ENCODE measurements around the gene ITGB8.
A peak's percentile ranks its signal among the peaks of the same experiment; 100 is the strongest.
"Not testable (repeated sequence)": the region's sequence is repeated elsewhere in the genome, so short reads cannot be mapped to it uniquely, and the experiment has no call there.

The ITGB8 gene

DNA sequence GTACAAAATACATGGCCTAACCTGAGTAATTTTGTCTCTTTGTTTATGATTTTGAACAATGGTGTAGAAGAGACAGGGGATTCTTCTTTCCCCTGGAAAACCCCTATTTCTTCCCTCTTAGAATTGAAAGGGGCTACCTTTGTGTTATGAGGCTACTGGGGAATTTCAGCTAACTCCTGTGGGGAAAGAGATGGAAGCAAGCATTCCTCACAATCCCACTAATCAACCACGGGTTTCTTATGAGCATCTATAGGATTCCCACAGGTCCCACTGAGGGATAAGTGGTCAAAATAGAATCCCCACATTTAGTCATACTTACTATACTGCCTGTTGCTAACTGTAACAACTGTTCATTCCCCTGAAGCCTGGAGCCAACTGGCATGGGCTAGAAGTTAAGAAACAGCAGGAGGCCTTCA lies 32.2 kb upstream of the ITGB8 start:
- Histone ChIP-seq H3K36me3 (ENCODE audit: control insufficient read depth, insufficient read depth, low read length) (no peaks in the 10 kb centered on the region), H3K4me1 (ENCODE audit: control insufficient read depth, insufficient read depth, low read length, poor library complexity, severe bottlenecking) (peaks cover 2% of the 10 kb centered on the region), H3K9me3 (ENCODE audit: control insufficient read depth, low read length) (peaks cover 5% of the 10 kb centered on the region), H3K4me3 (ENCODE audit: extremely low read depth, insufficient read depth, low read length, poor library complexity, severe bottlenecking) (no peak overlapping the region), H3K27ac (ENCODE audit: low read depth, low read length, severe bottlenecking) (no peak overlapping the region)
- WGBS, 2 experiments (ENCODE audit: insufficient coverage in 2 of 2): 80% methylated on average over 1 of the region's 1 CpG; no CpG with 5 or more reads in 1 of the 2 experiments

DNA sequence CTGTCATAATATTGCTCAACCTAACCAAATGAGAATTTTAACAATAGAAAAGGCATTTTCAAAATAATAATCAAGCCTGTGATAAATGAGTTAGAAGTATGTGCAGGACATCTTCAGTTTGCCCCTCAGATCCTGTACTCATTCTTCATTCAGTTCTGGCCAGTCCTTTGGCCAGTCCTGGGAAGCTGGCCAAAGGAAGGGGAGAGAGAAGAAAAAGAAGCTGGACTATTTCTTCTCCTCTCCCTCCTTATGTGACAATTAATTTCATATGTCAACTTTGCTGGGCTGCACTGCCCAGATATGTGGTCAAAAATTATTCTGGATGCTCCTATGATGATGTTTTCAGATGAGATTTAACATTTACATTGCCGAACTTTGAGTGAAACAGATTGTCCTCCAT lies 31.6 kb upstream of the ITGB8 start:
- WGBS, 2 experiments (ENCODE audit: insufficient coverage in 2 of 2): 100% methylated on average over 1 of the region's 1 CpG; no CpG with 5 or more reads in 1 of the 2 experiments
- H3K27ac ChIP-seq (ENCODE audit: low read depth, low read length, severe bottlenecking): no peak overlapping the region
- peaks cover 5% of the 10 kb centered on the region for H3K9me3 ChIP-seq (ENCODE audit: control insufficient read depth, low read length)
- no peak overlapping the region for H3K4me3 ChIP-seq (ENCODE audit: extremely low read depth, insufficient read depth, low read length, poor library complexity, severe bottlenecking)
- peaks cover 2% of the 10 kb centered on the region for H3K4me1 ChIP-seq (ENCODE audit: control insufficient read depth, insufficient read depth, low read length, poor library complexity, severe bottlenecking)
- no peaks in the 10 kb centered on the region for H3K36me3 ChIP-seq (ENCODE audit: control insufficient read depth, insufficient read depth, low read length)

DNA sequence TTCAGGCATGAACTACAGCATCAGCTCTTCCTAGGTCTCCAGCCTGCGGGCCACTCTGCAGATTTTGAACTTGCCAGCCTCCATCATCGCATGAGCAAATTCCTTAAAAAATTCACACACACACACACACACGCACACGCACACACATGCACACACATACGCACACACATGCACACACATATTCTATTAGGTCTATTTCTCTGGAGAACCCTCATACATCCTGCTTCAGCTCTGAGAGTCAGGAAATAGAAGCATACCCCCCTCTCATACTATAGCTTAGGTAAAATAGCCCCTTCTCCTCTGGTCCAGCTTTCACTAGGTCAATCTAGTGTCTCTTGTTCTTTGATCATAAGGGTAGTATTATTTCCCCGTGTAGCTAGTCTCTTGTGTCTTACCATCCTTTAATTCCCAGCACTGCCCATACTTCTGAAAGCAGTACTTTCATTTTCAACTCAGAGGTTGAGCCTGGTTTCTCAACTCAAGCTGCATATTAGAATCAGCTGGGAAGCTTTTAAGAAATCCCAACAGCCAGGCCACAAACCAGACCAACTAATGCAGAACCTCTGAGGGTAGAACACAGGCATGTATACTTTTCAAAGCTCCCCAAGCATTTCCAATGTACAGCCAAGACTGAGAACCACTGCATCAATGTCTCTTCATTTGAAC lies 30.9 kb upstream of the ITGB8 start:
- H3K9me3 ChIP-seq (ENCODE audit: control insufficient read depth, low read length): peaks cover 4% of the 10 kb centered on the region
- 91 to 93% methylated on average over 4 to 5 of the region's 6 CpGs for WGBS, 2 experiments (ENCODE audit: insufficient coverage in 2 of 2)
- no peak overlapping the region for H3K27ac ChIP-seq (ENCODE audit: low read depth, low read length, severe bottlenecking)
- H3K4me1 ChIP-seq (ENCODE audit: control insufficient read depth, insufficient read depth, low read length, poor library complexity, severe bottlenecking): peaks cover 2% of the 10 kb centered on the region
- no peaks in the 10 kb centered on the region for H3K36me3 ChIP-seq (ENCODE audit: control insufficient read depth, insufficient read depth, low read length)
- no peak overlapping the region for H3K4me3 ChIP-seq (ENCODE audit: extremely low read depth, insufficient read depth, low read length, poor library complexity, severe bottlenecking)

DNA sequence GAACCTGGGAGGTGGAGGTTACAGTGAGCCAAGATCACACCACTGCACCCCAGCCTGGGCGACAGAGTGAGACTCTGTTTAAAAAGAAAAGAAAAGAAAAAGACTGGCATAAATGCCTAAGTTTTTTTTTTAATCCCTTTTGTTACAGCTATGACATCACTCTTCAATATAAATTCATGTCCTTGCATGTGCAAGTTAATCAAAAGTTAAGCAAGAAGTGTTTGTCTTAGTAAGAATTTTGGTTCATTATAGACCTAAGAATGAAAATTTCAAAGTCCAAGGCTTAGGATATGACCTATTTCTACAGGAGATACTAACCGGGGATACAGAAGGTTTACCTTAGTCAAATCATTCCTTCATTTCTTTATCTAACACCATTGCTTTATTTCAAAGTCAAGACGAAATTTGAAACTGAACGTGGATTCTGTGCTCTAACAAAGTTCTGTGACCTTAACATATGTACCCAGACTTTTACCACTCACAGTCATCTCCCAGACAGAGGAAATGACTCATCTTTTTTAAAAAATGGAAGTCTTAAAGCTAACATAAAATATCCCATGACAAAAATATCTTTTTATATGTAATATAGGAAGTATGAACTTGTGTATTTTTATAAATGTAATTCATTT lies 29.3 kb upstream of the ITGB8 start:
- Histone ChIP-seq H3K4me1 (ENCODE audit: control insufficient read depth, insufficient read depth, low read length, poor library complexity, severe bottlenecking) (peaks cover 9% of the 10 kb centered on the region), H3K36me3 (ENCODE audit: control insufficient read depth, insufficient read depth, low read length) (no peaks in the 10 kb centered on the region), H3K4me3 (ENCODE audit: extremely low read depth, insufficient read depth, low read length, poor library complexity, severe bottlenecking) (no peak overlapping the region), H3K9me3 (ENCODE audit: control insufficient read depth, low read length) (no peaks in the 10 kb centered on the region), H3K27ac (ENCODE audit: low read depth, low read length, severe bottlenecking) (no peak overlapping the region)
- WGBS, 2 experiments (ENCODE audit: insufficient coverage in 2 of 2): 80 to 90% methylated on average over 3 of the region's 4 CpGs

DNA sequence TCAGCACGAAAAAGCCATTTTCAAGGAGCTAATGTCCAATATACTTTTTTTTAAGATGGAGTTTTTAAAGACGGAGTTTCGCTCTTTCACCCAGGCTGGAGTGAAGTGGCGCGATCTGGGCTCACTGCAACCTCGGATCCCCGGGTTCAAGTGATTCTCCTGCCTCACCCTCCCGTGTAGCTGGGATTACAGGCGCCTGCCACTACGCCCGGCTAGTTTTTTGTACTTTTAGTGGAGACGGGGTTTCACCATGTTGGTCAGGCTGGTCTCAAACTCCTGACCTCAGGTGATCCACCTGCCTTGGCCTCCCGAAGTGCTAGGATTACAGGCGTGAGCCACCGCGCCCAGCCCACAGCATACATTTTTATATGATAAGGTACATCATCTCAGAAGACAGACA lies 28.4 kb upstream of the ITGB8 start:
- peaks cover 12% of the 10 kb centered on the region for H3K4me1 ChIP-seq (ENCODE audit: control insufficient read depth, insufficient read depth, low read length, poor library complexity, severe bottlenecking)
- H3K36me3 ChIP-seq (ENCODE audit: control insufficient read depth, insufficient read depth, low read length); H3K9me3 ChIP-seq (ENCODE audit: control insufficient read depth, low read length); H3K27ac ChIP-seq (ENCODE audit: low read depth, low read length, severe bottlenecking); H3K4me3 ChIP-seq (ENCODE audit: extremely low read depth, insufficient read depth, low read length, poor library complexity, severe bottlenecking): not testable (repeated sequence)
- WGBS, 2 experiments (ENCODE audit: insufficient coverage in 2 of 2): 91 to 100% methylated on average over 9 to 12 of the region's 16 CpGs

DNA sequence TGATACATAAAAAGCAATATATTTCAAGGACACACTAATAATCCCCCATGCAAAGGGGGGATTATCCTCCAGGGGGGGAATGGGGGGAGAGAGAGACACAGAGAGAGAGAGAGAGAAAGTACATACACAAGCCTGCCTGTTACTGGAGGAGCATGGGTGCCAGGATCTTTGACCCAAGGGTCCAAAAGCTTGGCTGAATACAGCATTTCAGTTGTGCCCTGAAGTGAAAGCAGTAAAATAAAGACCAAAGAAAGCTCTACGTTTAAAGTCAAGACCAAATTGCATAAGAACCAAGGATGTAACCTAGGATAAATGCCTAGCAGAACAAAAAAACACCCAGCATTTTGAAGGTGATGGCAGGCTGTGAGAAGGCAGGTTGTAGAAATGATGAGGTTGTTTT lies 27.8 kb upstream of the ITGB8 start:
- Histone ChIP-seq H3K9me3 (ENCODE audit: control insufficient read depth, low read length) (no peaks in the 10 kb centered on the region), H3K4me1 (ENCODE audit: control insufficient read depth, insufficient read depth, low read length, poor library complexity, severe bottlenecking) (peaks cover 12% of the 10 kb centered on the region), H3K36me3 (ENCODE audit: control insufficient read depth, insufficient read depth, low read length) (no peaks in the 10 kb centered on the region), H3K27ac (ENCODE audit: low read depth, low read length, severe bottlenecking) (no peak overlapping the region), H3K4me3 (ENCODE audit: extremely low read depth, insufficient read depth, low read length, poor library complexity, severe bottlenecking) (no peak overlapping the region)
- no CpG with 5 or more reads among the region's 1 CpG for WGBS, 2 experiments (ENCODE audit: insufficient coverage in 2 of 2)

DNA sequence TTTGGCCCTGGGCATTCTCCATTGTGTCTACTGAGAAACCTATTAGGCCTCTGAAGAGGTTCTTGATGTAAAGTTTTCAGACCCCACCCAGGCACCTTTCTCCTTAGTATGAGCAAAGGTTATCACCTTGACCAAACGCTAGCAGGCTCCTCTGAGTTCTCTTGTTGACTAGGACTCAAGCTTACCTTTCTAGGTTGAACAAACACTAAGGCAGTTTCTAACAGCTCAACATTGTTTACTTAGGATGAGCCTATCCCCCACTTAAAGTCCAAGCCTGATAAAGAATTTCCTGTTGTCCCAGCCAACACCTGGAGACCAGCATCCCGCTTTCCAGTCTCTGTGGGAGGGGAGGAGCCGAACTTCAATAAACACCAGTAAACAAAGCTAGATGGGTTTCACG lies 26.3 kb upstream of the ITGB8 start:
- no peak overlapping the region for H3K4me3 ChIP-seq (ENCODE audit: extremely low read depth, insufficient read depth, low read length, poor library complexity, severe bottlenecking)
- H3K4me1 ChIP-seq (ENCODE audit: control insufficient read depth, insufficient read depth, low read length, poor library complexity, severe bottlenecking): peaks cover 12% of the 10 kb centered on the region
- 44 to 76% methylated on average over 1 to 3 of the region's 4 CpGs for WGBS, 2 experiments (ENCODE audit: insufficient coverage in 2 of 2)
- no peaks in the 10 kb centered on the region for H3K9me3 ChIP-seq (ENCODE audit: control insufficient read depth, low read length)
- no peak overlapping the region for H3K27ac ChIP-seq (ENCODE audit: low read depth, low read length, severe bottlenecking)
- H3K36me3 ChIP-seq (ENCODE audit: control insufficient read depth, insufficient read depth, low read length): no peaks in the 10 kb centered on the region

DNA sequence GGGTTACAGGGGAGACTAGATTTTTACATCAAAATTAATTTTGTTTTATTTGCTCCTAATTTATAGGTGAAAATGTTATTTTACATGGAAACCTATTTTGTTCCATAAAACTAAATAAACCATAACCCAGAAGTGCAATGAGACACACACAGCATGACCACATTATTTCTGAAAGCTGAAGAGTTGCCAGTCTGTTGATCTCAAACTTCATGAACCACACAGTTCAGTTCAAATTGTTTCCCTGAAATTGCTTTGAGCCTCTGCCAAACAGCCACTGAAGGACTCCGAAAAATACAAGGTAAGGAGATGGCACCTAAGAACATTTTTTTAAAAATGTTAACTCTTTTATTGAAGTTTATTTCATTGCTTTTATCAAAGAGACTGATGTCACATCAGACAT lies 25.0 kb upstream of the ITGB8 start:
- Histone ChIP-seq H3K4me1 (ENCODE audit: control insufficient read depth, insufficient read depth, low read length, poor library complexity, severe bottlenecking) (peaks cover 12% of the 10 kb centered on the region), H3K36me3 (ENCODE audit: control insufficient read depth, insufficient read depth, low read length) (no peaks in the 10 kb centered on the region), H3K9me3 (ENCODE audit: control insufficient read depth, low read length) (no peaks in the 10 kb centered on the region), H3K4me3 (ENCODE audit: extremely low read depth, insufficient read depth, low read length, poor library complexity, severe bottlenecking) (no peak overlapping the region), H3K27ac (ENCODE audit: low read depth, low read length, severe bottlenecking) (no peak overlapping the region)
- WGBS, 2 experiments (ENCODE audit: insufficient coverage in 2 of 2): no CpG with 5 or more reads among the region's 1 CpG

DNA sequence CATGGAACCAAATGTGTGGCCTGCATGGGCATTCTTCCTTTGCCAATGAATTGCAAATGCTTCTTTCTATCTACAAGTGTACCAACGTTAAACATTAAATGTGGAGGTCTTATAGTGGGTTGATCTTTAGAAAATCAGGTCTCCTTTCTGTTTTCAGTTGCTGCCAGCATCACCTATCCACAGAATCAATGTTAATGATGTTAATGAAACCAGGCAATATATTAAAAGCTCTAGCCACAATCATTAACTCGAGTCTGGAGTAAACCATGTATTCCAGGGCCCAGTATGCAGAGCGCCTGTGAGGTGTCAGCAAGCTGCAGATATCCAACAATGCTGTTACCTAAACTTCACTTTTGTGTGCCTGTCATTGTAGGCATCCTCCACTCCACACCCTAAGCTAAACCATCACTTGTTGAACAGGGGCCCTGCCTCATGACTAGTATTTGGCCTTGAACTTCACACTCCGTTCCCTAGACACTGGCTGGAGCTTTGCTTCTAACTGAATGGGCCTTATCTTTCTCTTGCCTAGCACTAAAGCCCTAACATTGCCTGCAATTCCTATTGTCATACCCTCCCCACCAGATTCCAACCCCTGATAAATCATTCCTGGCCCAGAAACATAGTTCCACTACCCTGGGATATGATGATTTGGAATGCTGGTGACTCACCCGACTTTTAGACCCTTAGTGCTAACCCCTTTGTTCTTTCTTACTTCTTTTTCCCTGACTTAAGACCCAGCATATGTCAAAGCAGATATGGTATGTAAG lies 24.3 kb upstream of the ITGB8 start:
- 64 to 80% methylated on average over 2 of the region's 5 CpGs for WGBS, 2 experiments (ENCODE audit: insufficient coverage in 2 of 2)
- Histone ChIP-seq H3K4me3 (ENCODE audit: extremely low read depth, insufficient read depth, low read length, poor library complexity, severe bottlenecking) (no peak overlapping the region), H3K9me3 (ENCODE audit: control insufficient read depth, low read length) (no peaks in the 10 kb centered on the region), H3K36me3 (ENCODE audit: control insufficient read depth, insufficient read depth, low read length) (no peaks in the 10 kb centered on the region), H3K4me1 (ENCODE audit: control insufficient read depth, insufficient read depth, low read length, poor library complexity, severe bottlenecking) (peaks cover 12% of the 10 kb centered on the region), H3K27ac (ENCODE audit: low read depth, low read length, severe bottlenecking) (peak overlapping the region; percentile 90)

DNA sequence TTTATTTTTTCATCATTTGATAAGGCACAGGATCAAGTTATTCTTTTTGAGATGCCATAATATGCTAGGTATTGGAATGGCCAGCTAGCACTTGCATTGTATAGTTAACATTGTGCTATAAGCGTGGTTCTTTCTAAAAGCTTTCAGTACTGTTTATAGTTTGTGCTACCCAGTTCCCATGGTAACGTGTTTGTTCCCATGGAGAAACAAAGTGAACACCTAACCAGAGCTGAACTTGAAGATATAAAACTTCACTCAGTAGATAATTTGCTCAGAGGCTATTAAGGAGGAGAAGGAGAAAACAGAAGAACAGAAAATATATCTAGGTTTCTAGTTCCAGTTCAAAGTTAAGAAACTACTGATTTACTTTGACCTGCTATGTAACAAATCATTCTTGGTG lies 23.6 kb upstream of the ITGB8 start:
- Histone ChIP-seq H3K4me3 (ENCODE audit: extremely low read depth, insufficient read depth, low read length, poor library complexity, severe bottlenecking) (no peak overlapping the region), H3K9me3 (ENCODE audit: control insufficient read depth, low read length) (no peaks in the 10 kb centered on the region), H3K27ac (ENCODE audit: low read depth, low read length, severe bottlenecking) (peak overlapping the region; percentile 90), H3K4me1 (ENCODE audit: control insufficient read depth, insufficient read depth, low read length, poor library complexity, severe bottlenecking) (peaks cover 10% of the 10 kb centered on the region), H3K36me3 (ENCODE audit: control insufficient read depth, insufficient read depth, low read length) (no peaks in the 10 kb centered on the region)
- WGBS, 2 experiments (ENCODE audit: insufficient coverage in 2 of 2): 68% methylated on average over 2 of the region's 2 CpGs; no CpG with 5 or more reads in 1 of the 2 experiments

Data from mesodermal cell (in vitro differentiated cells).